Spleen (tissue), 11 donors: ENCODE data around the gene EPB41. TPM values are rescaled to one million over a fixed set of nuclear protein-coding genes. Genes with fewer than 3 reads are reported as not detected.

ENCODE experiments used
- DNase-seq: peaks from one replicate; pipeline ENCODE4 v3.0.0-alpha.2; 2020
- H3K27ac ChIP-seq, 8 donors: fragments of 200-600 bp; sonication (generic) in 7 of 8; 1 replicate in 4 of 8; 2 replicates in 4 of 8; pipeline versions ENCODE4 v1.5.0 to v1.8.0; 2016 to 2021; ENCODE audit warnings: inconsistent platforms in 4 of 8, mild to moderate bottlenecking in 4 of 8, moderate library complexity in 1 of 8
- H3K27me3 ChIP-seq, 7 donors: fragments of 200-600 bp; sonication (generic) in 6 of 7; replicated peaks in 1 of 7; 1 replicate in 4 of 7; 2 replicates in 3 of 7; pipeline versions ENCODE4 v1.5.0 to v1.8.0; 2016 to 2021; ENCODE audit warnings: inconsistent platforms in 3 of 7, mild to moderate bottlenecking in 1 of 7
- H3K36me3 ChIP-seq, 6 donors: fragments of 200-600 bp; sonication (generic) in 5 of 6; 1 replicate in 4 of 6; 2 replicates in 2 of 6; pipeline versions ENCODE4 v1.5.0 to v1.8.0; 2016 to 2021; ENCODE audit warnings: inconsistent platforms in 2 of 6
- H3K4me1 ChIP-seq, 6 donors: fragments of 200-600 bp; sonication (generic) in 5 of 6; 1 replicate in 3 of 6; 2 replicates in 3 of 6; pipeline versions ENCODE4 v1.5.0 to v1.8.0; 2016 to 2021; ENCODE audit warnings: inconsistent platforms in 3 of 6
- H3K4me3 ChIP-seq, 8 donors: fragments of 200-600 bp; sonication (generic) in 7 of 8; 1 replicate in 4 of 8; 2 replicates in 4 of 8; pipeline versions ENCODE4 v1.5.0 to v1.8.0; 2016 to 2021; ENCODE audit warnings: inconsistent platforms in 4 of 8, mild to moderate bottlenecking in 4 of 8, moderate library complexity in 2 of 8
- H3K9me3 ChIP-seq, 8 donors: fragments of 200-600 bp; sonication (generic) in 7 of 8; 1 replicate in 4 of 8; 2 replicates in 4 of 8; pipeline versions ENCODE4 v1.5.0 to v1.8.0; 2016 to 2021; ENCODE audit warnings: inconsistent platforms in 4 of 8
- CTCF ChIP-seq, 11 experiments: fragments of 200-600 bp in 7 of 11; fragments of 450-650 bp in 4 of 11; sonication (generic) in 4 of 11; IDR thresholded peaks in 8 of 11; conservative IDR thresholded peaks in 3 of 11; 1 replicate in 7 of 11; 2 replicates in 4 of 11; pipeline versions ENCODE4 v1.4.0 to v1.8.0; 2016 to 2021; ENCODE audit warnings: antibody characterized with exemption in 11 of 11, inconsistent platforms in 4 of 11, mild to moderate bottlenecking in 1 of 11
- POLR2A ChIP-seq, 3 donors: fragments of 450-650 bp; IDR thresholded peaks; one replicate each; pipeline ENCODE4 v1.5.1; 2017; ENCODE audit warnings: antibody characterized with exemption in 3 of 3, mild to moderate bottlenecking in 1 of 3
- POLR2AphosphoS5 ChIP-seq, 3 donors: sonication (generic); formaldehyde crosslinking; IDR thresholded peaks; one replicate each; pipeline ENCODE4 v1.5.1; 2017; ENCODE audit warnings: antibody characterized with exemption in 3 of 3
- WGBS, 5 donors: extraction: QIAGEN DNeasy Blood & Tissue Kit in 3 of 5; methylation state at CpG; one replicate each; pipeline versions ENCODE4 v1.1.5 to v1.1.7; 2013 to 2018; 5-methylcytosine and 5-hydroxymethylcytosine counted together
- intact Hi-C: fragments of 100-400 bp; cut with DNase I; formaldehyde crosslinking; loops from one replicate; pipeline ENCODE4 v1.15.0; 2023; ENCODE audit warnings: low total_unique reads
- polyA plus RNA-seq, 3 donors: library from polyadenylated mRNA; stranded (reverse); fragments of 200-250 nt; gene quantifications; one replicate each; pipeline ENCODE4 v1.2.1, GENCODE V29; 2013
- total RNA-seq, 7 donors: library from RNA; depleted of rRNA in 3 of 7; stranded (reverse); fragments of >200 nt in 3 of 7; fragmentation: NEBNext Ultra II Directional in 4 of 7; extraction: Animal tissue kit (Norgen Biotek cat#: 25700) in 4 of 7; gene quantifications; one replicate each; pipeline versions ENCODE4 v1.1.0 to v1.2.1, GENCODE V29; 2016 to 2021
- donor health status: healthy with polysubstance abuse.
- donor health status: DM: no; HTN: no; CAD: no; lungs with moderate emphysema.
- donor health status: DM: no; HTN: no; CAD: no.
- donor health status: Bipolar disorder and iron deficiency.
- donor health status: healthy.
- donor health status: DM: no; HTN: no; CAD: no.
- donor health status: DM: yes; HTN: yes; CAD: no.

The EPB41 gene
- total and polyA plus RNA-seq, 10 donors: 6.3 to 156 (median 58.8) TPM

- Histone ChIP-seq H3K27me3 (no peaks in the 10 kb centered on the region), H3K4me3 (no peak overlapping the region), H3K9me3 (peaks cover 0 to 11% (median 5%) of the 10 kb centered on the region in 8 donors), H3K27ac (no peak overlapping the region), H3K4me1 (no peaks in the 10 kb centered on the region), H3K36me3 (peaks cover 0 to 7% (median 0%) of the 10 kb centered on the region in 6 donors)
- WGBS, 5 donors: 91 to 97% (median 95%) methylated on average over 8 of the region's 8 CpGs
- intact Hi-C loops: no loop called here
- TF ChIP-seq POLR2A (IDR thresholded peaks at IDR 0.05) (no peak), POLR2AphosphoS5 (IDR thresholded peaks at IDR 0.05) (no peak), CTCF (IDR thresholded peaks at IDR 0.05 in 8 of 11, conservative IDR thresholded peaks at IDR 0.05 in 3 of 11) (no peak)
- DNase-seq: no peak
Observed at GRCh38 chr1:28905921-28906666, 8.3 kb upstream of the EPB41 start.

- 91 to 99% (median 98%) methylated on average over 2 of the region's 2 CpGs for WGBS, 5 donors
- Histone ChIP-seq H3K4me3 (no peak overlapping the region), H3K27ac (no peak overlapping the region), H3K36me3 (peaks cover 0 to 14% (median 0%) of the 10 kb centered on the region in 6 donors), H3K9me3 (peaks cover 0 to 7% (median 5%) of the 10 kb centered on the region in 8 donors), H3K4me1 (peaks cover 4 to 13% (median 9%) of the 10 kb centered on the region in 6 donors), H3K27me3 (no peaks in the 10 kb centered on the region)
- intact Hi-C loops: no loop called here
- TF ChIP-seq POLR2A (IDR thresholded peaks at IDR 0.05): no peak
- no peak for TF ChIP-seq POLR2AphosphoS5 (IDR thresholded peaks at IDR 0.05)
- TF ChIP-seq CTCF (IDR thresholded peaks at IDR 0.05 in 8 of 11, conservative IDR thresholded peaks at IDR 0.05 in 3 of 11): no peak
- DNase-seq: no peak
Observed at GRCh38 chr1:28909198-28909597, 5.2 kb upstream of the EPB41 start.

- DNase-seq: no peak
- peaks cover 8 to 21% (median 17%) of the 10 kb centered on the region in 6 donors for H3K4me1 ChIP-seq
- intact Hi-C loops: no loop called here
- TF ChIP-seq POLR2A (IDR thresholded peaks at IDR 0.05) (no peak), POLR2AphosphoS5 (IDR thresholded peaks at IDR 0.05) (no peak), CTCF (IDR thresholded peaks at IDR 0.05 in 8 of 11, conservative IDR thresholded peaks at IDR 0.05 in 3 of 11) (no peak)
- no peak overlapping the region for H3K27ac ChIP-seq
- WGBS, 5 donors: 92 to 93% (median 92%) methylated on average over 7 of the region's 7 CpGs
- H3K9me3 ChIP-seq: no peaks in the 10 kb centered on the region
- H3K36me3 ChIP-seq: peaks cover 0 to 14% (median 0%) of the 10 kb centered on the region in 6 donors
- H3K27me3 ChIP-seq: no peaks in the 10 kb centered on the region
- H3K4me3 ChIP-seq: no peak overlapping the region
Observed at GRCh38 chr1:28910379-28911115, 3.8 kb upstream of the EPB41 start.

DNA sequence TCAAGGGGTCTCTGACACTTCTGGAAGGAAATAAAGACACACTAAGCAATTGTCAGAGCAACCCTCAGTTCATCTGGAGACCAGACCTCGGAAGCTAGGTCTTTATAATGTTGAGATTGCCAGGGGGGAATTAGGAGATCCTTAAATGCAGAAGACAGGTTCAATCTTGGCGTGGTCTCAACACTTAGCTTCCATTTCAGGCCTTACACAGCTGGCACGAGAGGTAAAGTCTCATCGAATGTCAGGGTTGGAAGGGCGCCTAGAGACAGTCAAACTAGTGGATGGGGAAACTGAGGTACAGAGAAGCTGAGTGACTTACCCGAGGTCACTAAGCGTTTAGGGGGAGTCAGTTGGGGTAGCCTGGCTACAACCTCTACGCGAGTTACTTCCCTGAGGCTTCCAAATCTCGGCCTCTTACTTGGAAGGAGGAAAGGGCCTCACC is 562 bp upstream of the EPB41 start:
- Histone ChIP-seq H3K27me3 (no peaks in the 10 kb centered on the region), H3K4me1 (peaks cover 12 to 53% (median 42%) of the 10 kb centered on the region in 6 donors), H3K9me3 (no peaks in the 10 kb centered on the region), H3K27ac (peak overlapping the region; percentile 48 to 86 (median 80)), H3K36me3 (peaks cover 0 to 7% (median 0%) of the 10 kb centered on the region in 6 donors), H3K4me3 (peak overlapping the region; percentile 72 to 98 (median 93))
- WGBS, 5 donors: 30 to 36% (median 34%) methylated on average over 10 of the region's 10 CpGs
- TF ChIP-seq POLR2AphosphoS5 (IDR thresholded peaks at IDR 0.05): no peak
- no peak for TF ChIP-seq CTCF (IDR thresholded peaks at IDR 0.05 in 8 of 11, conservative IDR thresholded peaks at IDR 0.05 in 3 of 11)
- TF ChIP-seq POLR2A (IDR thresholded peaks at IDR 0.05): no peak
- DNase-seq: no peak
- intact Hi-C loops: no loop called here
